ENCODE results near the gene SLC27A1. TPM values are rescaled to one million over a fixed set of nuclear protein-coding genes. Genes with fewer than 3 reads are reported as not detected.
"Not testable (repeated sequence)": the region's sequence is repeated elsewhere in the genome, so short reads cannot be mapped to it uniquely, and the experiment has no call there.

The SLC27A1 gene
- total and polyA plus RNA-seq, 4 donors = 15.6 to 47.5 (median 28.1) TPM

DNA sequence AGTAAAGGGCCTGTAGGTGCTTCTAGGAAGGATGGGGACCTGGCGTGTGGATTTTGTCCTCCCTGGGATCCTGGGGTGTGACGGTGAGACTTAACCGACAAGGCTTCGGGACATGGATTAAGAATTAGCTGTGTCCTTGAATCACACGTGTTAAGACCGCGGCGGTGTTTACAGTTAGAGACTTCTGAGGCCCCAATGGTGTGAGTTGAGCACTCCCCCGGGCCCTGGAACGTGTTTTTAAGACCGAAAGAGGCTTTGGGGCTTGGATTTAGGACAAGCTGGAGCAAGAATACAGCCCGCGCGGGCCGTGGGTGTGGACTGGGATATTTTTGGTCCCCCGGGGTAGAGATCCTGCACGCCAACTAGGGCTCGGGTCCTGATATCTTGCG, 1.2 kb upstream of the SLC27A1 start:
- WGBS (ENCODE audit: insufficient coverage) = 4% methylated on average over 19 of the region's 19 CpGs
- H3K27ac ChIP-seq (ENCODE audit: low read depth, low read length) = peak overlapping the region; percentile 84
- peaks cover 34% of the 10 kb centered on the region for H3K4me1 ChIP-seq (ENCODE audit: control insufficient read depth, insufficient read depth, low read length)
- DNase-seq (ENCODE audit: low read depth in 4 of 6, low spot score in 6 of 6) = peak in 1 of 6 donors; percentile 31
- no peaks in the 10 kb centered on the region for H3K27me3 ChIP-seq (ENCODE audit: control insufficient read depth, insufficient read depth, low read length)
- peaks cover under 1% of the 10 kb centered on the region for H3K36me3 ChIP-seq (ENCODE audit: control insufficient read depth, insufficient read depth, low read length)
- no peaks in the 10 kb centered on the region for H3K9me3 ChIP-seq (ENCODE audit: control insufficient read depth, insufficient read depth, low read length)
- H3K4me3 ChIP-seq (ENCODE audit: low read depth, low read length) = peak overlapping the region; percentile 73

DNA sequence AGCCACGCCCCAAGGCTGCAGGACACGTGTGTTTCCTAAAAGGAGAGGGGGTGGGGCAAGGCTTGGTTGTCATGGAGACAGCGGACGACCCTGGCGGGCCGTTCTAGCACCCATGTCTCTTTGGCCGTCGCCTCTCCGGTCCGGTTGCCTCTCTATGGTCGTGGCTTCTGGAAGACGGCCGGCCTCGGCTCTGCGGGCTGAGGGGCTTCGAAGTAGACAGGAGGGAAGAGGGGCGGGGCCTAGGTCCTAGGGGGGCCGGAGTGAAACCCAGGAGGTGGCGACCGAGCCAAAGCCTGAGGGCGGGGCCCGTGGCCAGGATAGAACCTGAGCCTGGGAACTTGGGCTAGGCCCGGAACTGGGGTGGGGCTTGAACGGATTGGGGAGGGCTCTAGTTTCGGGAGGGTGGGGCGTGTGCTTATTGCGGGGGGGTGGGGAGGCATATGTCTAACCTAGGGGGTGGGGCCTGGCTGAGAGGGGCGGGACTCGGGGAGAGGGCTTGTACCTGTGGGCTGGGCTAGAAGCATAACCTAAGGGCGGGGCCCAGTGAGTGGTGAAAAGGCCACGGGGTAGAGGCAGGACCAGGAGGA, 750 bp upstream of the SLC27A1 start:
- H3K4me1 ChIP-seq (ENCODE audit: control insufficient read depth, insufficient read depth, low read length) = peaks cover 34% of the 10 kb centered on the region
- H3K4me3 ChIP-seq (ENCODE audit: low read depth, low read length) = peak overlapping the region; percentile 73
- WGBS (ENCODE audit: insufficient coverage) = under 1% methylated on average over 30 of the region's 31 CpGs
- H3K9me3 ChIP-seq (ENCODE audit: control insufficient read depth, insufficient read depth, low read length) = no peaks in the 10 kb centered on the region
- H3K27ac ChIP-seq (ENCODE audit: low read depth, low read length) = peak overlapping the region; percentile 94
- H3K27me3 ChIP-seq (ENCODE audit: control insufficient read depth, insufficient read depth, low read length) = no peaks in the 10 kb centered on the region
- DNase-seq (ENCODE audit: low read depth in 4 of 6, low spot score in 6 of 6) = peak; percentile 60 to 94 (median 81)
- peaks cover 2% of the 10 kb centered on the region for H3K36me3 ChIP-seq (ENCODE audit: control insufficient read depth, insufficient read depth, low read length)

GRCh38 chr19:17471410-17472125, 1.2 kb downstream of the SLC27A1 start:
- Histone ChIP-seq H3K4me3 (ENCODE audit: low read depth, low read length) (peak overlapping the region; percentile 72), H3K36me3 (ENCODE audit: control insufficient read depth, insufficient read depth, low read length) (peaks cover 2% of the 10 kb centered on the region), H3K27ac (ENCODE audit: low read depth, low read length) (no peak overlapping the region), H3K9me3 (ENCODE audit: control insufficient read depth, insufficient read depth, low read length) (no peaks in the 10 kb centered on the region), H3K4me1 (ENCODE audit: control insufficient read depth, insufficient read depth, low read length) (peaks cover 49% of the 10 kb centered on the region), H3K27me3 (ENCODE audit: control insufficient read depth, insufficient read depth, low read length) (no peaks in the 10 kb centered on the region)
- 28% methylated on average over 9 of the region's 12 CpGs for WGBS (ENCODE audit: insufficient coverage)
- no peak for DNase-seq (ENCODE audit: low read depth in 4 of 6, low spot score in 6 of 6)

- DNase-seq (ENCODE audit: low read depth in 4 of 6, low spot score in 6 of 6) = no peak
- Histone ChIP-seq H3K9me3 (ENCODE audit: control insufficient read depth, insufficient read depth, low read length) (no peaks in the 10 kb centered on the region), H3K4me3 (ENCODE audit: low read depth, low read length) (no peak overlapping the region), H3K4me1 (ENCODE audit: control insufficient read depth, insufficient read depth, low read length) (peaks cover 50% of the 10 kb centered on the region), H3K27me3 (ENCODE audit: control insufficient read depth, insufficient read depth, low read length) (no peaks in the 10 kb centered on the region), H3K27ac (ENCODE audit: low read depth, low read length) (no peak overlapping the region), H3K36me3 (ENCODE audit: control insufficient read depth, insufficient read depth, low read length) (peaks cover 2% of the 10 kb centered on the region)
- 96% methylated on average over 7 of the region's 9 CpGs for WGBS (ENCODE audit: insufficient coverage)
These were observed 2.7 kb downstream of the SLC27A1 start for GRCh38 chr19:17473041-17473440.

GRCh38 chr19:17475011-17475540, 4.8 kb downstream of the SLC27A1 start:
- Histone ChIP-seq H3K4me1 (ENCODE audit: control insufficient read depth, insufficient read depth, low read length) (peaks cover 41% of the 10 kb centered on the region), H3K27ac (ENCODE audit: low read depth, low read length) (peak overlapping the region; percentile 92)
- DNase-seq (ENCODE audit: low read depth in 4 of 6, low spot score in 6 of 6); H3K27me3 ChIP-seq (ENCODE audit: control insufficient read depth, insufficient read depth, low read length); H3K4me3 ChIP-seq (ENCODE audit: low read depth, low read length); H3K9me3 ChIP-seq (ENCODE audit: control insufficient read depth, insufficient read depth, low read length); H3K36me3 ChIP-seq (ENCODE audit: control insufficient read depth, insufficient read depth, low read length): not testable (repeated sequence)
- 67% methylated on average over 1 of the region's 6 CpGs for WGBS (ENCODE audit: insufficient coverage)

DNA sequence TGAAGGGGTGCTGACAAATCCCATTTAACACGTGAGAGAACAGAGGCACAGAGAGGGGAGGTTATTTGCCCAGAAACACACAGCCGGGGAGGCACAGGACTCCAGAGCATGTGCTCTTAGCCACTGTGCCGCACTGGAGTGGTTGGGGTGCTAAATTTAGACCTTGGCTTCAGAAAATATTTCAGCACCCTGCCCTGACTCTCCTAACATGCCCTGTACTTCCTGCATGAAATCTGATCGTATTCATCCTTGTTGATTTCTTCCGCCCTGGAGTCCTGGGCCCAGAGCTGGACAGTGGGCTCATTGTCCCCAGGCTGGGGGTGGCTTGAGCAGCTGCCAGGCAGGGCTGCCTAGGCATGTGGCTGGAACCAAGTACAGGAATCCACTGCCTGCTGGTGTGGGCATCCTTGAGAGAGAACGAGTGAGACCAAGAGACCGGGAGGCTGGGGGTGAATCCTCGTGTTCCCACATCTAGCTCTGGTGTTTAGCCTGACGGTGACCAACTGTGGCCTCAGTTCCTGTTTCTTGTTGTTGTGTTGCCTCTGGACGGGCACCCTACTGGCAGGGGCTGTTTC, 5.3 kb downstream of the SLC27A1 start:
- Histone ChIP-seq H3K4me3 (ENCODE audit: low read depth, low read length) (no peak overlapping the region), H3K36me3 (ENCODE audit: control insufficient read depth, insufficient read depth, low read length) (peaks cover 2% of the 10 kb centered on the region), H3K4me1 (ENCODE audit: control insufficient read depth, insufficient read depth, low read length) (peaks cover 41% of the 10 kb centered on the region), H3K27ac (ENCODE audit: low read depth, low read length) (peak overlapping the region; percentile 92), H3K9me3 (ENCODE audit: control insufficient read depth, insufficient read depth, low read length) (no peaks in the 10 kb centered on the region), H3K27me3 (ENCODE audit: control insufficient read depth, insufficient read depth, low read length) (no peaks in the 10 kb centered on the region)
- 19% methylated on average over 9 of the region's 10 CpGs for WGBS (ENCODE audit: insufficient coverage)
- peak; percentile 53 to 92 (median 70) for DNase-seq (ENCODE audit: low read depth in 4 of 6, low spot score in 6 of 6)

DNA sequence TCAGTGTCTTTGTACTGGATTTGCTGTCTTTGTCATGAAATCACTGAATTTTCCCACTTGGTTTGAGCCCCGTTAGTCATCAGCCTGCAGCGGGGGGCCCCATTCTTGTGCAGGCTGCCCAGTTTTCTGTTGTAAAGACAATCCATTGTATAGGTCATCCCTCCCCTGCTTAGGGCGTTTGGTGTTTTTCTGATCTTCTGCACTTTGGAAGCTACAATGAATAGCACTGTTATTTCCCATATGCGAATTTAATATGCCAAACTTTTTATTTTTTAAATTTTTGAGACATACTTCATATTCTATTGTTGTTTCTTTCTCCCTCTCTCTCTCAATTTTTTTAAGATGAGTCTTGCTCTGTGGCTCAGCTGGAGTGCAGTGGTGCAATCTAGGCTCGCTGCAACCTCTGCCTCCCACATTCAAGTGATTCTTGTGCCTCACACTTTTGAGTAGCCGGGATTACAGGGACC, 9.0 kb downstream of the SLC27A1 start:
- H3K27ac ChIP-seq (ENCODE audit: low read depth, low read length) = peak overlapping the region; percentile 61
- WGBS (ENCODE audit: insufficient coverage) = no CpG with 5 or more reads among the region's 6 CpGs
- H3K9me3 ChIP-seq (ENCODE audit: control insufficient read depth, insufficient read depth, low read length) = no peaks in the 10 kb centered on the region
- H3K36me3 ChIP-seq (ENCODE audit: control insufficient read depth, insufficient read depth, low read length) = peaks cover 9% of the 10 kb centered on the region
- H3K4me1 ChIP-seq (ENCODE audit: control insufficient read depth, insufficient read depth, low read length) = peaks cover 29% of the 10 kb centered on the region
- peak in 1 of 6 donors; percentile 47 for DNase-seq (ENCODE audit: low read depth in 4 of 6, low spot score in 6 of 6)
- H3K27me3 ChIP-seq (ENCODE audit: control insufficient read depth, insufficient read depth, low read length) = no peaks in the 10 kb centered on the region
- no peak overlapping the region for H3K4me3 ChIP-seq (ENCODE audit: low read depth, low read length)

- no peaks in the 10 kb centered on the region for H3K9me3 ChIP-seq (ENCODE audit: control insufficient read depth, insufficient read depth, low read length)
- no peak overlapping the region for H3K4me3 ChIP-seq (ENCODE audit: low read depth, low read length)
- 96% methylated on average over 10 of the region's 13 CpGs for WGBS (ENCODE audit: insufficient coverage)
- H3K4me1 ChIP-seq (ENCODE audit: control insufficient read depth, insufficient read depth, low read length) = peaks cover 10% of the 10 kb centered on the region
- H3K27ac ChIP-seq (ENCODE audit: low read depth, low read length) = no peak overlapping the region
- H3K36me3 ChIP-seq (ENCODE audit: control insufficient read depth, insufficient read depth, low read length) = peaks cover 25% of the 10 kb centered on the region
- no peak for DNase-seq (ENCODE audit: low read depth in 4 of 6, low spot score in 6 of 6)
- no peaks in the 10 kb centered on the region for H3K27me3 ChIP-seq (ENCODE audit: control insufficient read depth, insufficient read depth, low read length)
These were observed 11.7 kb downstream of the SLC27A1 start for GRCh38 chr19:17481986-17482385.

DNA sequence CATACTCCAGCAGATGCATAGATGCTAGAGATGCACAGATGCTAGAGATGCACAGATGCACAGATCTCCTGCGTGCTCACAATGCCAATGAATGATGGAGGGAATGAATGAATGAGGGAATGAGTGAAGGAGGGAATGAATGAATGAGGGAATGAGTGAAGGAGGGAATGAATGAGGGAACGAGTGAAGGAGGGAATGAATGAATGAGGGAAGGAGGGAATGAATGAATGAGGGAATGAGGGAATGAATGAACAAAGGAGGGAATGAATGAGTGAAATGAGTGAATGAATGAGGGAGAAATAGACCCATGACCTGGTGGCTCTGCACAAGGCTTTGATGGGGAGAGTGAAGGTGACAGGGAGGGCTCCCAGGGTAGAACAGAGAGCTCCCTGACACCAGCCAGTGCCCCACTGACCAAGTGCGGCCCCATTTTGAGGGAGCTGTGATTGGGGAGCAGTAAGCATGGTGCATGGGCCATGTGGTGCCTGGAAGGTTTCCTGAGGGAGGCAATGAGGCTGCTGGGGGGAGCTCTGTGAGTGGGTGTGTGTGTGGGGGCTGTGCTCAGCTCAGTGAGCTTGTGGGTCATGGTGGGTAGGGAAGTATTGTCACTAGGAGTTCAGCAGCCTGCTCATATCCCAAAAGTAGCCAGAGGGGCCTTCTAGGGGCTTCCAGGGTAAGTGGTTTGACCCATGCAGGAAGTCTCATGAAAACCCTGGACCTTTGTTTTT, 12.7 kb downstream of the SLC27A1 start:
- peaks cover 10% of the 10 kb centered on the region for H3K4me1 ChIP-seq (ENCODE audit: control insufficient read depth, insufficient read depth, low read length)
- no peak for DNase-seq (ENCODE audit: low read depth in 4 of 6, low spot score in 6 of 6)
- no peak overlapping the region for H3K27ac ChIP-seq (ENCODE audit: low read depth, low read length)
- H3K36me3 ChIP-seq (ENCODE audit: control insufficient read depth, insufficient read depth, low read length) = peaks cover 36% of the 10 kb centered on the region
- no peaks in the 10 kb centered on the region for H3K9me3 ChIP-seq (ENCODE audit: control insufficient read depth, insufficient read depth, low read length)
- H3K4me3 ChIP-seq (ENCODE audit: low read depth, low read length) = no peak overlapping the region
- H3K27me3 ChIP-seq (ENCODE audit: control insufficient read depth, insufficient read depth, low read length) = no peaks in the 10 kb centered on the region
- 92% methylated on average over 3 of the region's 3 CpGs for WGBS (ENCODE audit: insufficient coverage)

All from spinal cord (tissue), 10 donors.